Fibroblast of skin of abdomen (primary cell): ENCODE measurements around the gene COL8A2.

Experiments
- DNase-seq: peaks from one replicate; pipeline ENCODE4 v3.0.0-alpha.2; 2013

The COL8A2 gene

GRCh38 chr1:36135330-36135667, 10.3 kb upstream of the COL8A2 start:
- no peak for DNase-seq

- DNase-seq: peak; percentile 76
Measured at GRCh38 chr1:36134505-36135329, 9.7 kb upstream of the COL8A2 start.

DNA sequence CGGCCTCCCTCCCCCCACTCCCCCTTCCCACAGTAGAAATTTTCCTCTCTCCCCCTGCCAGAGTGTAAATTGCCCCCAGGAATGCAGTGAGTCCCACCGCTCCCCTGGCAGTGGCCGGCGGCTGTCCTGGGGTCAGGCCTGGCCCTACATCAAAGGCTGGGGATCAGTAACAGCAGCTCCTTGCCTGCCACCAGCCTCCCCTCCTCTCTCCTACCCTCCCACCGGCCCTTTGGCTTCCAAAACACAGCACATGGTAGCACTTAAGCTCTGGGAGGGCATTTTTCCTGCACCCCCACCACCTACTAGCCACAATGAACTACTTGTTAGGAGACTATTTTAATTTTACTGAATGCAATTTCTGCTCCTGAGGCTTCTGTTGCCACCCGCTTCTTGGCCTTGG, 9.0 kb upstream of the COL8A2 start:
- no peak for DNase-seq

GRCh38 chr1:36133484-36133883, 8.5 kb upstream of the COL8A2 start:
- DNase-seq: peak; percentile 94

GRCh38 chr1:36132029-36132428, 7.0 kb upstream of the COL8A2 start:
- DNase-seq: no peak

- DNase-seq: no peak
Measured at GRCh38 chr1:36128905-36129206, 3.8 kb upstream of the COL8A2 start.

- peak; percentile 56 for DNase-seq
Measured at GRCh38 chr1:36128126-36128904, 3.3 kb upstream of the COL8A2 start.

GRCh38 chr1:36126797-36127500, 1.9 kb upstream of the COL8A2 start:
- no peak for DNase-seq

- no peak for DNase-seq
Measured at GRCh38 chr1:36126005-36126716, 1.1 kb upstream of the COL8A2 start.

- DNase-seq: no peak
Measured at GRCh38 chr1:36124404-36125128, 456 bp downstream of the COL8A2 start.

DNA sequence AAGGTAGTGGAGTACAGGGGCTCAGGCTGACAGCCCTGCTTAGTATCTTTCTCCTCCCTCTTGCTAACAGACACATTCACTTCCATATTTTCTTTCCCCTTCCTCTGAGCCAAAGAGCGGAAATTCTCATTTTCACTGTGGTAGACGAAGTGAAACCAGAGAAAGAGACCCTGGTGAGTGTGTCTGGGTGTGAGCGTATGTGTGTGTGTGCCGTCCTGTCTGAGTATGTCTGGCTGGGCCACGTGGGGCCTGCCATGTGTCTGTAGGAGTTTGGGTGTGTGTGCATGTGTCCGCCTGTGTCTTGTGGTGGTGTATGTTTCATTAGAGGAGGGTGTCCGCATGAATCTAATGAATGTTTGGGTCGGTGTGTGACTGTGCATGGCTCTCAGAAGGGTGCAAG, 1.7 kb downstream of the COL8A2 start:
- DNase-seq: peak; percentile 56

GRCh38 chr1:36122062-36123030, 2.7 kb downstream of the COL8A2 start:
- DNase-seq: no peak

DNA sequence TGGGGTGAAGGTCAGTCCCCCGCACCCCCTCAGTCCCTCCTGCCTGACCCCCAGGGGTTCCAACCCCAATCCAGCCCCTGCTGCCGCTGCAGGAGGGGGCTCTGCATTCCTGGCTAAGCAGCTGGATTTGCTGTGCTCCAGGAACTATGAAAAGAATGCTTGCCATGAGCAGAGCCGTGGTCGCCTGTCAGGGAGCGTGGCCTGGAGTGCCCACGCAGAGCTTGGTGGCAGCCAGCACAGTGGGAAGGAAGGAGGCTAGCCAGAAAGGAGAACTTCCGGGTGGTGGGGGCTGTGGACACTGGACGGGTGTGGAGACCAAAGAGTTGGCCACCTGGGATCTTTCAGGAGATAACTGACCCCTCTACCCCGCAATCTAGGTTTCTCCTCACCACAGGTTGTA, 5.6 kb downstream of the COL8A2 start:
- DNase-seq: no peak

- no peak for DNase-seq
Measured at GRCh38 chr1:36118447-36119204, 6.4 kb downstream of the COL8A2 start.

- no peak for DNase-seq
Measured at GRCh38 chr1:36116901-36117300, 8.1 kb downstream of the COL8A2 start.

- DNase-seq: peak; percentile 47
Measured at GRCh38 chr1:36115931-36116330, 9.1 kb downstream of the COL8A2 start.

GRCh38 chr1:36115200-36115669, 9.8 kb downstream of the COL8A2 start:
- DNase-seq: peak; percentile 85

DNA sequence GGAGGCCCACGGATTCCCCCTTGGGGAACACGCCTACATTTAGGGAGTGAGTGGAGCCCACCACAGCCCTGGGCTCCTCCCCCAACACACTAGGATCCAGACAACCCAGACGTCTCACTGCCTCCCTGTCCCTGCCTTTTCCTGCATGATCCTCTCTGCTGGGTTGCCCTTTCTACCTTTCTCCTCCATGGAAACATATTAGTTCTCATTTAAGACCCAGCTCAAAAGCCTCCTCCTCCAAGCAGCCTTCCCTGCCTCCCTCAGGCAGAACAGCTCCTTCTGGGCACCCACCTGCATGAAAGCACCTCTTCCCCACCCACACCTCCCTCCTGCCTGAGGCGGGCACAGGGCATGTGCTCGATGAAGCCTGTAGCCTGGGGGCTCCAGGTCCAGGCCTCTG, 10.7 kb downstream of the COL8A2 start:
- no peak for DNase-seq

DNA sequence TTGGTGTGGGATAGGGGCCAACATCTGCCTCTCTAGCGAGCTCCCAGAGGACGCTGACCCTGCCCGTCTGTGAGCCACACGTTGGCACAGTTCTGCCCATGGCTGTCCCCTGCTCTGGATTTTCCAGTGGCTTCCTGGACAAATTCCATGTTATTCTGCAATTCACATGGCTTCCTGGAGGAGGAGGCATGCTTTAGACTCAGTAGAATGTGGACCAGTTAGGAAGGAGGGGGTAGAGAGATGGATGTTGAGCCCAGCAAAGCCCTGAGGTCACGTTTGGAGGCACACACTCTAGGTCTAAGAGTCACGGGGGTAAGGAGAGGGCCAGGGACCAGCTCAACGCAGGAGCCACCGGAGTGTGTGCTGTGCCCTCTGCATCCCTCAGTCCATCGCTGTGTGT, 12.2 kb downstream of the COL8A2 start:
- no peak for DNase-seq

DNA sequence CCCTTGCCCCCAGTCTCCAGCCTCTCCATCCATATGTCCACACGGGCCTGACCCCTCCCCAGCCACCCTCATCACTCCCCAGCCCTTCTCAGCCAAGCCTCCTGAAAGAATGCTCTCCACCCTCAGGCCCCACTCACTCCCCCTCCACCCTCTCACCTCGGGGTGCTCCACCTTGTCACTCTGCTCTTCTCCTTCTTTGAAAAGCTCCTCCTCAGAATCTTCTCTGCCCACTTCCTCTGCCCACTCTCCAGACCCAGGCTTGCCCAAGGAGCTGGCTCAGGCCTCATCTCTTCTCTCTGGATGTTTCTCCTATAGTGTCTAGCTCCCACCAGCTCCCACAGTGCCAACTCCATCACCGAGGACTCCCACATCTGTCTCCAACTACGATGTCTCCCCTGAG, 13.9 kb downstream of the COL8A2 start:
- no peak for DNase-seq
